ENCODE data around the gene DHCR7.

Gene DHCR7

DNA sequence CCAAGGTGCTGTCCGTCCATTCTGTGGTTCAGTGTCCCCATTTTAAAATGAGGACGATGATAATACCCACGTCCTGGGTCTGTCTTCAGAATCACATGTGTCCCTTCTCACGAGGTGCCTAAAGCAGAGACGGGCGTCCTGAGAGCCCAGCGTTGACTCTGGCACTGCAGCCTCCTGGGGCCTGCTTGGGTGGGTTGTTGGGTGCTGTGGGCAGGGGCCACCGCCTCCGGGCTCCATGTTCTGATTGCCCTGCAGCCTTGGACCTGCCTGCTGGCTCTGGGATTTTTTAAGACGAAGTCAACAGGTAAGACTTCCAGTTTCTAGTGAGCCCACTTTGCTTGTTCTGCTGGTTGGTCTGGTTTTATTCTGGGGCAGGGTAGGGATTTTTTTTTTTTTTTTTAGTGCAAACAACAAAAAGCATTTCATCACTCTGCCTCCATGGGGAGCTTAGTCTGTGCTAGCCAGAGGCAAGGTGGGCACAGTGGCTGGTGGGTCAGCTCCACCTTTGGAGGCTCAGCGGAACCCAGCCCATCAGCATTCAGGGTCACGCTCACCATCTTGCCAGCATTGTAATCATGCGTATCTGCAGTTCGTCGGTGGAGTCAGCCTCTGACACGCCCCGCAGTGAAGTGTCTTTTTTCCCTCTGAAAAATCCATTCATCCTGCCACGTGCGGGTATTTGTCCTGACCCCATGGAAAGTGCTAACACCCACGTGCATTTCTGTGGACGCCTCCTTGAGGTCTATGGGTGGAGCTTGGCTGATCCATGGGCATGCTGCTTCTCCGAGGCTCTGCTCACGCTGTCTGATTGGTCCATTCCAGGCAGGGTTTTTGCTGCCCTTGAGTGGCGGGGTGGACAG lies 33.1 kb upstream of the DHCR7 start:
- DNase-seq (ENCODE audit: low read depth in 2 of 3, low spot score in 2 of 3) = no peak

DNA sequence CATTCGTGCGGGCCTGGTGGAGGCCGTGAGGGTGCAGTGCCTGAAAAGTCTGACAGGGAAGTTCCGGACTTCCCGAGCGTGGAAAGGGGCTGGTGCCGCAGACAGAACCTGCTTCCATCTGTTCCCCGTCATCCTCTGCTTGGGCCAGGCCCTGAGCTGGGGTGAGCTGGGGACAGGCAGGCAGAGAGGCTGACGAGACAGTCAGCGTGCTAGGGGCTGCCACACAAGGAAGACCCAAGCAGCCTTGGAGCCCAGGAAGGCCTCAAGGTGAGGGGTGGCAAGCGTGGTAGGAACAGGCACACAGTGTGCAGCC lies 30.3 kb upstream of the DHCR7 start:
- no peak for DNase-seq (ENCODE audit: low read depth in 2 of 3, low spot score in 2 of 3)

DNA sequence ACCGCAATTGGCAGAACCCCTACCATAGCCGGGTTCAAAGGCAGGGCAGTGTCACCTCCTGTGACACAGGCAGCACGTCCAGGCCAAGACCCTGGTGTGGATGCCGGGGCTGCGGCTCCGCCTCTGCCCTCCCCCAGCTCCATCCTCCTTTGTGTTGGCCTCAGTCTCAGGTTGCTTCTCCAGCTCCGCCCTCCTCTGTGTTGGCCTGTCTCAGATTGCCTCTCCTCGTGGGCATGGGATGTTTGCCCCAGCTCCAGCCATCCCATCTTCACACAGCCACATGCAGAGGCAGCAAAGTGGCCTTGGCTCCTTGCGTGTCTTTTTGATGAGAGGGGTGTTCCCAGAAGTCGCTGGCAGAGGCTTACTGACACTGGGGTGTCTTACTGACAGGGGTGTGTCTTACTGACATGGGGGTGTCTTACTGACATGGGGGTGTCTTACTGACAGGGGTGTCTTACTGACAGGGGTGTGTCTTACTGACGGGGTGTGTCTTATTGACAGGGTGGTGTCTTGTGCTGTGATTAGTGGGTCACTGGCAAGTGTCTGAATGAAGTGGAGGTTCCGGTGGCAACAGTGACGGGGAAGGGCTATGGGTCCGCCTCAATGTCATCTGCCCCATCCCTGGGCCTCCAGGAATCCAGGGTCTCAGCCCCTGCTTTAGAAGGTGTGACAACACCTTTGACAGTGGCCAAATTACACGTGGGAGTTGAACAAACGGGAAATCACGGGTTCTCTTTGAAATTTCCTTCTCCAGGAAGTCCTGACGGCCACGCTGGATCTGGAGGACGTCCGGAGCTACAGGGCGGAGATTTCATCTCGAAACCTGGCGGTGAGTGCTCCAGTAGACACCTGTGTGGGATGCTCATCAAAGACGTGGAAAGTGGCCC lies 29.7 kb upstream of the DHCR7 start:
- DNase-seq (ENCODE audit: low read depth in 2 of 3, low spot score in 2 of 3) = no peak

DNA sequence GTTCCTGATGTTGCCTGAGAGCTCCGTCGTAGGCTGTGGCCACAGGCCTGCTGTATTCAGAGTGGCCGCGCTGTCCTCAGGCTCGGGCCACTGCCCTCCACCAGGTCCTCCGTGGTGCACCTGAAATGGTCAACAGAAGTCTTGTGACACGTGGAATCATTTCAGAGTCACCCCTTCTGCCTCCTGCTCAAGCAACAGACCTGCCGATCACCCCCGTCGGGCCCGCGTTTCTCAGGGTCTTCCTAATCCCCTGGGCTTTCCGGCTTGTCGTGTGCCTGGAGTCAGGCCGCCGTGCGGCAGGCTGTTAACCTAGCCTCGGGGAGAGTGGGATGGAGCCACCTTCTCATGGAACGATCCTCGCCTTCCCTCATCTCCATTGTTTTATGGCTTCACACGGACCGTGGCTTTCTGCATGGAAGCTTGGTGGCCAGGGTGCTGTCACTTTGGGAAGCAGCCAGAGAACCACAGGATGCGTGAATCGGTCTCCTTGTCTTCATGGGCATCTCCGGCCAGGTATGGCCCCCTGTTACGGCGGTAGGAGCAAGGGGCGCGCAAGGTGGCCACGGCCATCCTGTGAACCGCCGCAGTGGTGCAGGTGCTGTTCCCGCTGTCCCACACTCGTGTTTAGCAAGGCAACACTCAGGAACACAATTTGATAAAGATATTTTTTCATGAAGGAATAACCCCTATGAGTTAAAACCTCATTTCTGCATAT lies 28.9 kb upstream of the DHCR7 start:
- no peak for DNase-seq (ENCODE audit: low read depth in 2 of 3, low spot score in 2 of 3)

DNA sequence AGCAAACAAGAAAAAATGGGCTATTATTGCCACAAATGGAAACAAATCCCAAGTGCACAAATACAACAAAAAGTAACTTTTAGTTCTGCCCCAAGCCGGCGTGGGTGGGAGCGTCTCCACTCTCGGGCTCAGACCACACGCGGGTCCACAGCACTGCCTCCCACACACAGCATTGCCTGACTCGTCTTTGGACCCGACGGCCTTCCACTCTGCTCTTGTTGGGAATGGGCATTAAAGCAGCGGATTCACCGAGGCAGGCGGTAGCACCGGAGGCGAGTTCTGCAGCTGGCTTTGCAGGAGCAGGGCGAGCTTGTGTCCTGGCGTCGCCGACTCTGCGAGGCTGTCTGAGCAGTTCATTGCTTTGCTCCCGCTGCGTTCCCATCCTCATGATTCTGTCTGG lies 27.8 kb upstream of the DHCR7 start:
- no peak for DNase-seq (ENCODE audit: low read depth in 2 of 3, low spot score in 2 of 3)

DNA sequence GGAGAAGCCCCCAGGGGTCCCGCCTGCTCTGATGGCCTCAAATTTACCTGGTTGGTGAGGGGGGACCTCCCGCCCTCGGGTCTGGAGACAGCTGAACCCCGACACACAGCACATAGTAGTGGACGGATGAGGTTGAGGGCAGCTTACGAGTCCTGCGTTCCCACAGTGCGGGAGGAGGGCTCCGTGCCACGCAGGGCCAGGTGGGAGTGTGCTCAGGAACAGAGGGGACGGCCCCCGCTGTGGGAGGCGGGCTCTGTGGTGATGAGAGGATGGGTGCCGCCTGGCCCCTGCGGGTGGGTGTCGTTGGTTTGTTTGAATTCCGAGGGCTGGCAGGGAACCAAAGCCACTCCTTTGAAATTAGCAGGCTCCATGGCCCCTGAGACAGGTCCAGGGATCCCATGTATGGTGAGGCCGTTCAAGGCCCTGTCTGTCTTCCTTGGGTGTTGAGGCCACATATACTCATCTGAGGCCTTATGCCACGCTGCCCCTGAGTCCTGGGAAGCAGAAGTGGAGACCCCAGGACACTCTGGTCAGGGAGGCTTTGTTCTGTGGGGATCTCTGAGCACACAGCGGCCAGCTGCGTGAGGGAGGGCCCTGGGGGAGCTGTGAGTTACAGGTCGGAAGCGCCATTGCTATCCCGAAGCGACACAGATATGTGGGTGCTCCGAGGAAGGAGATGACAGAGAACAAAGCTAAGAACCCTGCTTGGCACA lies 26.7 kb upstream of the DHCR7 start:
- DNase-seq (ENCODE audit: low read depth in 2 of 3, low spot score in 2 of 3) = no peak

DNA sequence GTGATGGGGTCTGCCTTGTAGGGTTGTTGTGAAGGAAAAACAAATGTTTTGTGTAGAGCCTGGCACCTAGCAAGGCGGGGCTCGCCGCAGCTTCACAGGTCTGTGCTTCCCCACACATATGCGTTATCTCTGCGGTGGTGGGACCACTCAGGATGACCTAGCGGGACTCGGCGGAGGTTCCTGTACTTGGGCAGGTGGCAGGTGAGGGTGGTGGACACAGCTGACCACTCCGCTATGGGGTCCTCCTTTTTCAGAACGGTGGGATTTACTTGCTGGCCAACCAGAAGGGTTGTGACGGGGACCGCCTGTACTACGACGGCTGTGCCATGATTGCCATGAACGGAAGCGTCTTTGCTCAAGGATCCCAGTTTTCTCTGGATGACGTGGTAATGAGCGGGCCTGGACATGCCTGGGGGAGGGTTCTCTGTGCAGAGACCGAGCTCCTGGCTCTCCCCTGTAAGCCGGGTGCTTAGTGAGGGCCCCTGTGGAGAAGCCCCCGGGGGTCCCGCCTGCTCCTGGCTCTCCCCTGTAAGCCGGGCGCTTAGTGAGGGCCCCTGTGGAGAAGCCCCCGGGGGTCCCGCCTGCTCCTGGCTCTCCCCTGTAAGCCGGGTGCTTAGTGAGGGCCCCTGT lies 26.1 kb upstream of the DHCR7 start:
- no peak for DNase-seq (ENCODE audit: low read depth in 2 of 3, low spot score in 2 of 3)

DNA sequence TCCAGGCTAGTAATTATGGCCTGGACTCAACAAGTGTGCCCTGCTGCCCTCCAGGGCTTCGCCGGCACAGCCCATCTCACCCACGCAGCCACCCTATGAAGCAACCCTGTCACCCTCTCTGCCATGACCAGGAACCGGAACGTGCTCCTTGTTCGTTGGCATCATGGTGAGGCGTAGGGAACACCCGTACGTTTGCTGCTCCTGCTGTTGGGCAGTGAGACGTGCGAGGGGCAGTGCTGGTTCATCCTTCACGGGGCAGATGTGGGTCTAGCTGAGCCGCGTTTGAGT lies 25.5 kb upstream of the DHCR7 start:
- DNase-seq (ENCODE audit: low read depth in 2 of 3, low spot score in 2 of 3) = no peak

DNA sequence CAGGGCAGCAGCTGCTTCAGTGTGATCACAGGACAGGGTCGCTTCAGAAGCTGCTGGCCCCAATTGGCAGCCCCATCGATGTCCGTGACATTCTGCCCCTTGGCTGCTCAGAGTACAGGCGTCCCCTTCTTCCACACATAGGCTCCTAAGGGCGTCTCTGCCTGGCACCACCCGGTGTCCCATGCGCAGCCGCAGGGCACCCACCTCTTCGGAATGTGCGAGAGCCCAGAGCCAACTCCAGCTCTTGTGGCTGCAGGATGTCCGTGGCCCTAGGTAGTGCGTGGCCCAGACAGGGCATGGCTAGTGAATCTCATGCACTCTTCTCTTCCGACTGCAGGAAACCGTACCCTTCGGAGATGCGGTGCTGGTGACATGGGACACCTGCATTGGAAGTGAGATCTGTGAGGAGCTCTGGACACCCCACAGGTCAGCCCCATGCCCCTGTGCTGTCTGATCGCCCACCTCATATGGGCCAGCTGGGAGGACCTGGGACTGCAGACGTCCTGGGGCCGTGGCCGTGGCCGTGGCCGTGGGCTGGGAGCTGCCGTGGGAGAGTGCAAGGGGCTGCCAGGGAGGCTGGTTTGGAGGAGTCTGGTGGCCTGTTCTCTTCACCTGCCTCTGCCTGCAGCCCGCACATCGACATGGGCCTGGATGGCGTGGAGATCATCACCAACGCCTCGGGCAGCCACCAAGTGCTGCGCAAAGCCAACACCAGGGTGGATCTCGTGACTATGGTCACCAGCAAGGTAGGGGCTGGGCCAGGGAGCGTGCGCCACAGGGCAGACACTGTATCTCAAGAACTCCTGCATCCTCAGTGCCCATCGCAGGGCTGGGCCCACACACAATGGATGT lies 25.0 kb upstream of the DHCR7 start:
- no peak for DNase-seq (ENCODE audit: low read depth in 2 of 3, low spot score in 2 of 3)

DNA sequence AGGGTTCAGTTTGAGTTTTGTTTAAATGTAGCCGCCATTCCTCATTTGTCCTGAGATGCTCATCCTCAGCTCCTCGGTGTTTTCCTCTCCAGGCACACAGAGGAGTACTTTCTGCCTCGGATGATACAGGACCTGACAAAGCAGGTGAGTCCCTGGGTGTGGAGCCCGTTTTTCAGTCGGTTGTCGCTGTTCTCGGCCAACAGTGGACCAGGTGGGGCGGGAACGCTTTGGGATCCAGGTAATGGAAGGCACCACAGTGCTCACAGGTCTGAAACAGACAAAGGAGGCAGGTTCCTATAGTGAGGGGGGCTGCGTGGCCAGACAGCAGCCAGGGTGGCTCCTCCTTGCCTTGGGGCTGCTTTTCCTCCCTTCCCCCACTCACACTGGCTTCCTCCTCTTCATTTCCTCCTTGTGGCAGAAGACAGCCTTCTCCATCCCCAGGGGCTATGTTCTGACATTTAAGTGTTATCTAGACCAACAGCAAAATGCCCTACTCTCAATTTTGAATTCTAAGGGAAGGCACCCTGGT lies 24.2 kb upstream of the DHCR7 start:
- DNase-seq (ENCODE audit: low read depth in 2 of 3, low spot score in 2 of 3) = no peak

DNA sequence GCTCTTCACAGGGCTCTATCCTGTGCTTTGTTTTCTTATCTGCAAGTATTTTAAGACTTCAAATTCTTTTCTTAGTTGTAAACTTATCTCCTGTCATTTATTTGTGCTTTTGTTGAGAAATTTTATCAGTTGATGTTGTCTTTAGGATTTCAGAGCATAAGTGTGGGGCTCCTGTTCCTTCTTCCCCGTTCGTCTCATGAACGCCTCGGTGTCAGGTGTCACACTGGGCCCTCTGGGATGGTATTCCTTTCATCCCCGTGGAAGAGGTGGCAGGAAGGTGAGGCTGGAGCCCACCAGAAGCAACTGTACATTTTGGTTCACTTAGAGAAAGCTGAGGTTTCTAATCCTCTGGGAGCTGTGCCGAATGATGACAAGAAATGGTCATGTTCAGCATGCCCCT lies 22.8 kb upstream of the DHCR7 start:
- DNase-seq (ENCODE audit: low read depth in 2 of 3, low spot score in 2 of 3) = no peak

DNA sequence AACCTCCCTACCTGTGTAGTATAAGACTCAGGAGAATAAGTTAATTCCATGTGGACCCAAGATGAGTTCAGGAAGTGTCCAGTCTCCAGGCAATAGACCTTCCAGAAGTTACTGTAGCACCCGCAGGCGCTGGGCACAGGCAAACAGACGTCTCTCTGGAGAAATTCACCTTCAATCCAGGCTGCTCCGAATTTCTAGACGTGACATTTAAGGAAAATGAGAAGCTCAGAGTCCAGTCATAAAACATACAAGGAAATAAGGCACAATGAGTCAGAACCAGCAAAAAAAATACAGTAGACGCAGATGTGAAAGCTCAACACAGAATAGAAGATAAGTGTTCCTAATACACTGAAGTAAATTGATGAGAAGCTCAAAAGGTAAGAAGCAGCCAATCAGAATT lies 19.0 kb upstream of the DHCR7 start:
- no peak for DNase-seq (ENCODE audit: low read depth in 2 of 3, low spot score in 2 of 3)

DNA sequence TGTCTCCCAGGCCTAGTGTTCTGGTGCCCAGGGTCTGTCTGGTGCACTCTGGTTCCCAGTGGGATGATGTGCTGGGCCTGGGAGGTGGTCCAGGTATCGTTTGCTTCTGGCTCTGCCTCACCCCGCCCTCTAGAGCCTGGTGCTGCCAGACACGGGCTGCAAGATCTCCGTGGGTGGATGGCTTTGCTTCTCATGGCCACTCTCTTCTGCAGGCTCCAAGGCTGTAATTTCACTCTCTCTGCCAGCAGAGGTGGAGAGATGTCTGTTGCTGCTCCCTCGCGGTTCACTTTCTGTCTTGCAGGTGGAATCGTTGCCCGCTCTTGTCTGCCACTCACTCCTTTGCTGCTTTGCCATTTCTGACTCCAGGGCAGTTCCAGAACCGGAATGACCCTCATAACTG lies 18.2 kb upstream of the DHCR7 start:
- DNase-seq (ENCODE audit: low read depth in 2 of 3, low spot score in 2 of 3) = no peak

DNA sequence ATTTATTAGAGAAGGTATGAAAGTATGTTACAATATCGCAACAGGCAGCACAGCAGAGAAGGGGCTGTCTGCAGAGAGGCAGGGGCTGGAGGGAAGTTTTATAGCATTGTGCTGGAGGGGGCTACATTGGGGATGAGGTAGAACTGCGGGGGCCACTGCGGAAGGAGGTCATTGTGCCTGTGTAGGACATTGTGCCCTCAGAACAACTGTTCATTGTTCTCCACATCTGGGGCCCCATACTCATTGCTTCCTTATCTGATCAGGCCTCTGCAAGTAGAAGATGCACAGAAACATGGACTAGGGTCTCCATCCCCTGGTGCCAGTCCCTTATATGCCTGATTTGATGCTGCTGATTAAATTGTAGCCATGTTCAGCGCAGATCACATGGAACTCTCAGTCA lies 16.9 kb upstream of the DHCR7 start:
- no peak for DNase-seq (ENCODE audit: low read depth in 2 of 3, low spot score in 2 of 3)

DNA sequence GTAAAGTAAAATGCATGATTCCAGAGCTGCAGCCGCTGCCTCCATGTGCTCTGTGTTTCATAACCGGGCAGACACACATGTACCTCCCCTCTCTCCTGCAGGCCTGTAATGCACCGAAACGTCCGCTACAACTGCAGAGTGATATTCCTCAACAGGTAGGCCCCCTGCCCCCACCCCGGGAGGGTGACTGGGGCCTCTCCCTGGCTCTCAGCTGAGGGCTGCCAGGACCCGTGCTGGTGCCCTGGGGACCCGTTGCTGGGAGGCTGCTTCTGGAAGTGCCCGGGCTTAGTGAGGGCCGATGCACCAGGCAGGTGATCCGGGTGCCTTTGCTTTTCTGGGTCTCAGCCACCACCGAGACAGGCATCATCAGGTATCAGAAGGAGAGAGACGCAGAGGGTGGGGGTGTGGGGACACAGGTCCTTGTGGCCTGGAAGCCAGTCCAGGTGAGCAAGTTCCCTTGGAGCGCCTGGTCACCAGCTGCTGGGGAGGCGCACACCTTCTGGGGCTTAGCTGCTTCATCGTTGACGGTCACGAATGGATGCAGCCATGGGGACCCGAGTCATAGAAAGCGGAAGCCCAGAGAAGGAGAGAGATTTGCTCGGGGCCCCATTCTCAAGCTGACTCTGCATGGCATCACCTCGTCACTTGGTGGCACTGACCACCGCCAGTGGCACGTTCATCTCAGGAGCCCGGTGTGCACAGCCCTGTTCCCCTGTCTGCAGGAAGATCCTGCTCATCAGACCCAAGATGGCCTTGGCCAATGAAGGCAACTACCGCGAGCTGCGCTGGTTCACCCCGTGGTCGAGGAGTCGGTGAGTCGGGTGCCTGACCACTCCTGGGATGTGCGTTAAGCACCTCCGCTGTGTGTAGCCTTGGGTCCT lies 15.4 kb upstream of the DHCR7 start:
- no peak for DNase-seq (ENCODE audit: low read depth in 2 of 3, low spot score in 2 of 3)

DNA sequence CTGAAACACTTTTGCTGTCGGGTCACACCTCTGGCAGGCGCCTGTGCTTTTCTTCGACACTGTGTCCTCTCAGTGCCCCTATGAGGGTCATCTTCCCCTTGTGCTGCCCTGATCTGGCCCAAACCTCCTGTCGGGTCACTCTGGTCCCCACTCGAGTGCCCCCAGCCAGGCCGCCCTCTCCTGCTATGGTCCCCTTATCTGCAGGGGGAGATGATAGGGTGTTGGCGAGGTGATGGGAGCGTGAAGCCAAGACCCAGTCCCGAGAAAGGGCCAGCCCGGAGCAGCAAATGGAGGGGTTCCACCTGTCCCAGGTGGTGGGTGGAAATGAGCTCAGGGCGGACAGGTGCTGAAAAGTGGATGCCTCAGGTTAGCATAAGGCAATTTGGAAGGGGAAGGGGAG lies 14.5 kb upstream of the DHCR7 start:
- no peak for DNase-seq (ENCODE audit: low read depth in 2 of 3, low spot score in 2 of 3)

DNA sequence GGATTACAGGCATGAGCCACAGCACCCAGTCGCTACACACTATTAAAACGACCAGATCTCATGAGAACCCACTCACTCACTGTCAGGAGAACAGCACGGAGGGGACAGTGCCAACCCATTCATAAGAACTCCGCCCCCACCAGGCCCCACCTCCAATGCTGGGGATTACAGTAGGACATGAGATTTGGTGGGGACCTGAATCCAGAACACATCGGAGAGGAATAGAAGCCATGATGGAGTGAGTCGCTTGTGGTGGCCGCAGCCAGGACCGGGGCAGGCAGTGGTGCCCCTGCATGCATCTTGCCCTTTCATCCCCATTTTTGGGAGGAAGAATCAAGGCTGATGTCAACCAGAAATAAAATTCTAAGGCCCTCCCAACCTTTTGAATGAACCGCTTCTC lies 13.5 kb upstream of the DHCR7 start:
- no peak for DNase-seq (ENCODE audit: low read depth in 2 of 3, low spot score in 2 of 3)

DNA sequence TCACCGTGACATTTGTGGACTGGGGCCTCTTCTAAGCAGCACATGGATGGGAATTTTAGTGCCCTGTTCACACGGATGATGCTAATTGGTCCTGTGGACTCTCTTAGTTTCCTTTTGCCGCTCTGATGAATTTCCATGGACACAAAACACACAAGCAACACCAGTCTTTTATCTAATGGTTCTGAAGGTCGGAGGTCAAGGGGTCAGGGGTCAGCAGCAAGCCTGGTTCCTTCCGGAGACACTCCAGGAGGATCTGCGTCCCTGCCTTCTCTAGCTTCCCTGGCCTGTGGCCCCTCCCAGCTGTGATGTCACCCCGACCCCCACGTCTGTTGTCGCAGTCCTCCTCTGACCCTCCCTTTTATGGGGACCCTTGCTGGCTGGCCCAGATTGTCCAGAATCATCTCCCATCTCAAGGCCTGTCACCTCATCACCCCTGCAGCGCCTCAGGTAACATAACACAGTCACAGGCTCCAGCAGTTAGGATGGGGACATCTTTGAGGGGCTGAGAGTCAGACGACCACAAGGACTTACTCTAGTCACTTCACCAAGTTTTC lies 11.7 kb upstream of the DHCR7 start:
- DNase-seq (ENCODE audit: low read depth in 2 of 3, low spot score in 2 of 3) = no peak
